HepG2 (cell line): ENCODE data around the gene MCM3AP. TPM values are rescaled to one million over a fixed set of nuclear protein-coding genes. Genes with fewer than 3 reads are reported as not detected.
A peak's percentile ranks its signal among the peaks of the same experiment; 100 is the strongest.

Source experiments
- AKAP8 ChIP-seq: sonication (generic); formaldehyde crosslinking; IDR thresholded peaks from 2 replicates; pipeline ENCODE4 v1.5.1; 2020; ENCODE audit warnings: mild to moderate bottlenecking, missing genetic modification reagents
- EEA1 ChIP-seq: sonication (generic); formaldehyde crosslinking; IDR thresholded peaks from 2 replicates; pipeline ENCODE4 v1.5.1; 2020; ENCODE audit warnings: mild to moderate bottlenecking, missing genetic modification reagents, borderline replicate concordance
- MXI1 ChIP-seq: IDR thresholded peaks from 3 replicates; pipeline ENCODE4 v1.6.1; 2012; ENCODE audit warnings: low read depth, low read length, inconsistent platforms, borderline replicate concordance
- SALL2 ChIP-seq: sonication (generic); formaldehyde crosslinking; IDR thresholded peaks from 2 replicates; pipeline ENCODE4 v1.8.1; 2023; ENCODE audit warnings: mild to moderate bottlenecking, missing genetic modification reagents, inconsistent platforms
- ZBTB3 ChIP-seq: sonication (generic); formaldehyde crosslinking; IDR thresholded peaks from 2 replicates; pipeline ENCODE4 v1.4.0; 2020; ENCODE audit warnings: low read depth, mild to moderate bottlenecking, moderate library complexity, missing genetic modification reagents, borderline replicate concordance
- ZC3H13 ChIP-seq: sonication (generic); formaldehyde crosslinking; IDR thresholded peaks from 2 replicates; pipeline ENCODE4 v1.8.1; 2023; ENCODE audit warnings: mild to moderate bottlenecking, missing genetic modification reagents, moderate library complexity
- ZKSCAN8 ChIP-seq: IDR thresholded peaks from 2 replicates; pipeline ENCODE4 v1.6.1; 2016; ENCODE audit warnings: borderline replicate concordance, missing genetic modification reagents, missing compliant biosample characterization
- ZMYM4 ChIP-seq: sonication (generic); formaldehyde crosslinking; IDR thresholded peaks from 2 replicates; pipeline ENCODE4 v1.8.1; 2023; ENCODE audit warnings: mild to moderate bottlenecking, missing genetic modification reagents
- ZNF432 ChIP-seq: sonication (generic); formaldehyde crosslinking; IDR thresholded peaks from 2 replicates; pipeline ENCODE4 v1.5.0; 2020; ENCODE audit warnings: missing genetic modification reagents, mild to moderate bottlenecking, borderline replicate concordance
- ZNF644 ChIP-seq: IDR thresholded peaks from 2 replicates; pipeline ENCODE4 v1.6.1; 2016; ENCODE audit warnings: low read depth
- polyA plus RNA-seq, 8 experiments: library from polyadenylated mRNA; depleted of rRNA in 3 of 8; stranded (reverse) in 7 of 8; unstranded in 1 of 8; fragments of >200 nt; fragmentation: Illumina TruSeq in 4 of 8; extraction: Trizol in 4 of 8; gene quantifications; 2 replicates each; pipeline versions ENCODE4 v1.2.1 to v1.2.3, GENCODE V29; 2011 to 2016; ENCODE audit warnings: low read depth in 4 of 8, missing spikeins in 1 of 8, mixed read lengths in 1 of 8; ENCODE audit not compliant: insufficient read depth in 1 of 8
- total RNA-seq, 5 experiments: library from RNA; depleted of rRNA; stranded (reverse); fragments of >200 nt; fragmentation: Illumina TruSeq; extraction: Trizol; gene quantifications; 2 replicates each; pipeline ENCODE4 v1.2.3, GENCODE V29; 2016; ENCODE audit warnings: low read depth in 1 of 5
- TF ChIP-seq, protein P1 (sequence below), 2 experiments: sonication (generic) in 1 of 2; formaldehyde crosslinking in 1 of 2; IDR thresholded peaks; 2 replicates each; pipeline versions ENCODE4 v1.4.0 to v1.6.1; 2018 to 2020; ENCODE audit warnings: missing genetic modification reagents in 2 of 2, borderline replicate concordance in 1 of 2, low read depth in 1 of 2, mild to moderate bottlenecking in 1 of 2, missing biosample characterization in 1 of 2
- TF ChIP-seq, protein P2 (sequence below), 2 experiments: fragments of 450-650 bp in 1 of 2; sonication (generic) in 1 of 2; formaldehyde crosslinking in 1 of 2; IDR thresholded peaks; 2 replicates each; pipeline versions ENCODE4 v1.6.1 to v1.8.0; 2016 to 2022; ENCODE audit warnings: antibody characterized with exemption in 1 of 2, mild to moderate bottlenecking in 1 of 2, missing genetic modification reagents in 1 of 2
- TF ChIP-seq, protein P3 (sequence below): sonication (generic); formaldehyde crosslinking; IDR thresholded peaks from 2 replicates; pipeline ENCODE4 v1.5.1; 2020; ENCODE audit warnings: mild to moderate bottlenecking, missing genetic modification reagents, moderate library complexity
- TF ChIP-seq, protein P4 (sequence below): sonication (generic); formaldehyde crosslinking; IDR thresholded peaks from 2 replicates; pipeline ENCODE4 v1.8.0; 2023; ENCODE audit warnings: mild to moderate bottlenecking, missing genetic modification reagents

The MCM3AP gene
- total and polyA plus RNA-seq, 2 of the 13 experiments (the other 11 are each of a cell fraction or from before 2014, with no cell fraction given) = 27.0 to 54.7 TPM

DNA sequence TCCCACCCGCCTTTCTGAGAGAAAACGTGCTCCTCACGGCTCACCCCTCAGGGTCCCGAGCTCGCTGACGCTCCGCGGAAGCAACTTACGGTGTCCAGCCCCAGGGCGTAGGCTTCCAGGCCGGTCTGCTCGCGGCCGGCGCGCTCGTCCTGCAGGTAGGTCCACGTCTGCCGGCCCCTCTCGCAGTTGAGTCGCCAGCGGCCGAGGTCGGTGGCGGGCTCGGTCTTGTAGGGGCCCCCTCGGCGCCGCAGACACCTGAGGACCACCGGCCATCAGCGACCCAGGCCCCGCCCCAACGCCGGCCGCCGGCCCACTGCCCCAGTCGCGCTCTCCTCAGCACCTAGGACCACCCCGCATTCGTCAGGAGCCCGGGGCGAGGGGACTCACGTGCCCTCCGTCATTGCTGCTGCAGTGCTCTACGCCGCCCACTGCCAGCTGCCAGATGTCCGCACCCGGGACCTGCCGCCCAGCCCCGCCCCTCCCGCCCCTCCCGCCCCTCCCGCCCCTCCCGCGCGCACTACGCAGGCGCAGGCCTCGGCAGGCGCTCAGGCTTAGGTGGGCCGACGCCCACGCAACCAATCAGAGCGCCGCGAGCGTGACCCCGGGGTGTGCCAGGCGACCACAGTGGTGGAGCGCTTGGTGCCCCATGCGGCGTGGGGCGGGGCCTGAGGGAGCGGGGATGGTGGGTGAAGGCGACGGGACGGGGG, 56.9 kb downstream of the MCM3AP start, which contains the start of gene LSS (continued):
- TF ChIP-seq, protein P1, sequence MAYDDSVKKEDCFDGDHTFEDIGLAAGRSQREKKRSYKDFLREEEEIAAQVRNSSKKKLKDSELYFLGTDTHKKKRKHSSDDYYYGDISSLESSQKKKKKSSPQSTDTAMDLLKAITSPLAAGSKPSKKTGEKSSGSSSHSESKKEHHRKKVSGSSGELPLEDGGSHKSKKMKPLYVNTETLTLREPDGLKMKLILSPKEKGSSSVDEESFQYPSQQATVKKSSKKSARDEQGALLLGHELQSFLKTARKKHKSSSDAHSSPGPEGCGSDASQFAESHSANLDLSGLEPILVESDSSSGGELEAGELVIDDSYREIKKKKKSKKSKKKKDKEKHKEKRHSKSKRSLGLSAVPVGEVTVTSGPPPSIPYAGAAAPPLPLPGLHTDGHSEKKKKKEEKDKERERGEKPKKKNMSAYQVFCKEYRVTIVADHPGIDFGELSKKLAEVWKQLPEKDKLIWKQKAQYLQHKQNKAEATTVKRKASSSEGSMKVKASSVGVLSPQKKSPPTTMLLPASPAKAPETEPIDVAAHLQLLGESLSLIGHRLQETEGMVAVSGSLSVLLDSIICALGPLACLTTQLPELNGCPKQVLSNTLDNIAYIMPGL (CRISPR knock-in tag; IDR thresholded peaks at IDR 0.05; ENCODE audit: borderline replicate concordance in 1 of 2, low read depth in 1 of 2) = peak in 1 of 2 experiments; percentile 28; a peak in 1 of 4 replicates
- TF ChIP-seq, protein P2, sequence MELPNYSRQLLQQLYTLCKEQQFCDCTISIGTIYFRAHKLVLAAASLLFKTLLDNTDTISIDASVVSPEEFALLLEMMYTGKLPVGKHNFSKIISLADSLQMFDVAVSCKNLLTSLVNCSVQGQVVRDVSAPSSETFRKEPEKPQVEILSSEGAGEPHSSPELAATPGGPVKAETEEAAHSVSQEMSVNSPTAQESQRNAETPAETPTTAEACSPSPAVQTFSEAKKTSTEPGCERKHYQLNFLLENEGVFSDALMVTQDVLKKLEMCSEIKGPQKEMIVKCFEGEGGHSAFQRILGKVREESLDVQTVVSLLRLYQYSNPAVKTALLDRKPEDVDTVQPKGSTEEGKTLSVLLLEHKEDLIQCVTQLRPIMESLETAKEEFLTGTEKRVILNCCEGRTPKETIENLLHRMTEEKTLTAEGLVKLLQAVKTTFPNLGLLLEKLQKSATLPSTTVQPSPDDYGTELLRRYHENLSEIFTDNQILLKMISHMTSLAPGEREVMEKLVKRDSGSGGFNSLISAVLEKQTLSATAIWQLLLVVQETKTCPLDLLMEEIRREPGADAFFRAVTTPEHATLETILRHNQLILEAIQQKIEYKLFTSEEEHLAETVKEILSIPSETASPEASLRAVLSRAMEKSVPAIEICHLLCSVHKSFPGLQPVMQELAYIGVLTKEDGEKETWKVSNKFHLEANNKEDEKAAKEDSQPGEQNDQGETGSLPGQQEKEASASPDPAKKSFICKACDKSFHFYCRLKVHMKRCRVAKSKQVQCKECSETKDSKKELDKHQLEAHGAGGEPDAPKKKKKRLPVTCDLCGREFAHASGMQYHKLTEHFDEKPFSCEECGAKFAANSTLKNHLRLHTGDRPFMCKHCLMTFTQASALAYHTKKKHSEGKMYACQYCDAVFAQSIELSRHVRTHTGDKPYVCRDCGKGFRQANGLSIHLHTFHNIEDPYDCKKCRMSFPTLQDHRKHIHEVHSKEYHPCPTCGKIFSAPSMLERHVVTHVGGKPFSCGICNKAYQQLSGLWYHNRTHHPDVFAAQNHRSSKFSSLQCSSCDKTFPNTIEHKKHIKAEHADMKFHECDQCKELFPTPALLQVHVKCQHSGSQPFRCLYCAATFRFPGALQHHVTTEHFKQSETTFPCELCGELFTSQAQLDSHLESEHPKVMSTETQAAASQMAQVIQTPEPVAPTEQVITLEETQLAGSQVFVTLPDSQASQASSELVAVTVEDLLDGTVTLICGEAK (IDR thresholded peaks at IDR 0.05) = no peak
- TF ChIP-seq, protein P2 (CRISPR knock-in tag; IDR thresholded peaks at IDR 0.05) = peak; percentile 30; the same call in 1 of the 2 replicates
- TF ChIP-seq ZC3H13 (peak; percentile 64; the same call in 1 of the 2 replicates), ZBTB3 (CRISPR knock-in tag) (0 out of 2 replicates have a peak, but pooled peaks have one; percentile 3), ZKSCAN8 (CRISPR knock-in tag) (no peak), ZMYM4 (peak; percentile 51; the same call in 1 of the 2 replicates), ZNF644 (no peak), ZNF432 (CRISPR knock-in tag) (no peak), AKAP8 (CRISPR knock-in tag) (peak; percentile 34; the same call in 1 of the 2 replicates), MXI1 (peak; percentile 90; the same call in 1 of the 3 replicates), EEA1 (peak; percentile 74), SALL2 (peak; percentile 60; the same call in 1 of the 2 replicates)
- TF ChIP-seq, protein P3, sequence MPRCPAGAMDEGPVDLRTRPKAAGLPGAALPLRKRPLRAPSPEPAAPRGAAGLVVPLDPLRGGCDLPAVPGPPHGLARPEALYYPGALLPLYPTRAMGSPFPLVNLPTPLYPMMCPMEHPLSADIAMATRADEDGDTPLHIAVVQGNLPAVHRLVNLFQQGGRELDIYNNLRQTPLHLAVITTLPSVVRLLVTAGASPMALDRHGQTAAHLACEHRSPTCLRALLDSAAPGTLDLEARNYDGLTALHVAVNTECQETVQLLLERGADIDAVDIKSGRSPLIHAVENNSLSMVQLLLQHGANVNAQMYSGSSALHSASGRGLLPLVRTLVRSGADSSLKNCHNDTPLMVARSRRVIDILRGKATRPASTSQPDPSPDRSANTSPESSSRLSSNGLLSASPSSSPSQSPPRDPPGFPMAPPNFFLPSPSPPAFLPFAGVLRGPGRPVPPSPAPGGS = 0 out of 2 replicates have a peak, but pooled peaks have one; percentile 33
- TF ChIP-seq, protein P4, sequence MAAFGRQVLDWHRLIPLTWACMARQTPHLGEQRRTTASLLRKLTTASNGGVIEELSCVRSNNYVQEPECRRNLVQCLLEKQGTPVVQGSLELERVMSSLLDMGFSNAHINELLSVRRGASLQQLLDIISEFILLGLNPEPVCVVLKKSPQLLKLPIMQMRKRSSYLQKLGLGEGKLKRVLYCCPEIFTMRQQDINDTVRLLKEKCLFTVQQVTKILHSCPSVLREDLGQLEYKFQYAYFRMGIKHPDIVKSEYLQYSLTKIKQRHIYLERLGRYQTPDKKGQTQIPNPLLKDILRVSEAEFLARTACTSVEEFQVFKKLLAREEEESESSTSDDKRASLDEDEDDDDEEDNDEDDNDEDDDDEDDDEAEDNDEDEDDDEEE = no peak
